GM12874 (cell line): Measurements from ENCODE around the gene APBB2.

Source experiments
- CTCF ChIP-seq: IDR thresholded peaks from 2 replicates; pipeline ENCODE4 v1.5.1; 2011; ENCODE audit warnings: low read depth, mild to moderate bottlenecking, control low read depth, low read length, moderate library complexity; ENCODE audit not compliant: insufficient read depth

Gene APBB2

GRCh38 chr4:41072021-41072777, 142.1 kb downstream of the APBB2 start:
- TF ChIP-seq CTCF: no peak

GRCh38 chr4:41070516-41071281, 143.6 kb downstream of the APBB2 start:
- no peak for TF ChIP-seq CTCF

- no peak for TF ChIP-seq CTCF
These were observed 144.5 kb downstream of the APBB2 start for GRCh38 chr4:41069838-41070237.

GRCh38 chr4:41069257-41069656, 145.1 kb downstream of the APBB2 start:
- TF ChIP-seq CTCF: no peak

GRCh38 chr4:41067369-41067768, 147.0 kb downstream of the APBB2 start:
- TF ChIP-seq CTCF: no peak

GRCh38 chr4:41066049-41066448, 148.3 kb downstream of the APBB2 start:
- TF ChIP-seq CTCF: no peak

- no peak for TF ChIP-seq CTCF
These were observed 148.8 kb downstream of the APBB2 start for GRCh38 chr4:41065434-41066006.
